Measurements from ENCODE around the gene BAIAP2L1.

BAIAP2L1 gene

GRCh38 chr7:98362517-98362916, 38.4 kb downstream of the BAIAP2L1 start:
- no peak for TF ChIP-seq CTCF (conservative IDR thresholded peaks at IDR 0.05; ENCODE audit: low read depth)
- DNase-seq (ENCODE audit: low spot score): no peak
- H3K27ac ChIP-seq: peak overlapping the region; percentile 24; the same call in 1 of the 2 replicates
- CTCF ChIA-PET: interaction anchor here (1.1 kb wide), 1 partner anchor 48 kb away, joined by 4 read pairs; no protein-coding TSS in a partner anchor
- POLR2A ChIA-PET (ENCODE audit: low non-redundant PET): no interaction called here

- DNase-seq (ENCODE audit: low spot score): no peak
- no peak for TF ChIP-seq CTCF (conservative IDR thresholded peaks at IDR 0.05; ENCODE audit: low read depth)
- peak overlapping the region; percentile 88 for H3K27ac ChIP-seq
- ChIA-PET POLR2A (ENCODE audit: low non-redundant PET) (no interaction called here), CTCF (interaction anchor here (0.6 kb wide), 2 partner anchors 50 to 65 kb away, joined by 3 read pairs; no protein-coding TSS in a partner anchor)
These were observed 40.4 kb downstream of the BAIAP2L1 start for GRCh38 chr7:98360221-98361130.

GRCh38 chr7:98359395-98359794, 41.5 kb downstream of the BAIAP2L1 start:
- DNase-seq (ENCODE audit: low spot score): no peak
- POLR2A ChIA-PET (ENCODE audit: low non-redundant PET): no interaction called here
- CTCF ChIA-PET: no interaction called here
- peak overlapping the region; percentile 88 for H3K27ac ChIP-seq
- TF ChIP-seq CTCF (conservative IDR thresholded peaks at IDR 0.05; ENCODE audit: low read depth): no peak

GRCh38 chr7:98358706-98359105, 42.2 kb downstream of the BAIAP2L1 start:
- no peak for DNase-seq (ENCODE audit: low spot score)
- H3K27ac ChIP-seq: peak overlapping the region; percentile 88
- CTCF ChIA-PET: no interaction called here
- no peak for TF ChIP-seq CTCF (conservative IDR thresholded peaks at IDR 0.05; ENCODE audit: low read depth)
- POLR2A ChIA-PET (ENCODE audit: low non-redundant PET): no interaction called here

- CTCF ChIA-PET: no interaction called here
These were observed 43.1 kb downstream of the BAIAP2L1 start for GRCh38 chr7:98357751-98358161.

GRCh38 chr7:98355250-98355538, 45.7 kb downstream of the BAIAP2L1 start:
- no peak for DNase-seq (ENCODE audit: low spot score)
- ChIA-PET POLR2A (ENCODE audit: low non-redundant PET) (no interaction called here), CTCF (interaction anchor here (0.7 kb wide), 1 partner anchor 512 kb away, joined by 4 read pairs; no protein-coding TSS in a partner anchor)
- H3K27ac ChIP-seq: peak overlapping the region; percentile 93
- TF ChIP-seq CTCF (conservative IDR thresholded peaks at IDR 0.05; ENCODE audit: low read depth): no peak

More at GRCh38 chr7:98357751-98358161, 43.1 kb downstream of the BAIAP2L1 start:
- peak overlapping the region; percentile 88 for H3K27ac ChIP-seq
- no peak for TF ChIP-seq CTCF (conservative IDR thresholded peaks at IDR 0.05; ENCODE audit: low read depth)
- peak; percentile 42 for DNase-seq (ENCODE audit: low spot score)
- POLR2A ChIA-PET (ENCODE audit: low non-redundant PET): no interaction called here
